CD1c-positive myeloid dendritic cell (primary cell): ENCODE results near the gene CENPL.

Experiments
- DNase-seq: peaks from one replicate; pipeline ENCODE4 v3.0.0-alpha.2; 2016; ENCODE audit errors: extremely low spot score

CENPL gene

DNA sequence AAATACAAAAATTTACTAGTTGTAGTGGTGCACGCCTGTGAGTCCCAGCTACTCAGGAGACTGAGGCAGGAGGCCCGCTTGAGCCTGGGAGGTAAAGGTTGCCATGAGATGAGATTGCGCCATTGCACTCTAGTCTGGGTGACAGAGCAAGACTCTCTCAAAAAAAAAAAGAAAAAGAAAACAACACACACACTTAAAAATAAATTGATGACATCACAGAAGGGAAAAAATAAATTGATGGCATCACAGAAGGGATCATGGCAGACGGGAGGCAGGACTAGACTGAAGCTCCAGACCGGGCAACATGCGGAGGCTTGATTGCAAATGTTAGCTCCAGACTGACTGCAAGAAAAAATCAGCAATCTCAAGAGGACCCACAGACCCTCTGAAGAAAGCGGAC, 66.6 kb downstream of the CENPL start:
- no peak for DNase-seq

DNA sequence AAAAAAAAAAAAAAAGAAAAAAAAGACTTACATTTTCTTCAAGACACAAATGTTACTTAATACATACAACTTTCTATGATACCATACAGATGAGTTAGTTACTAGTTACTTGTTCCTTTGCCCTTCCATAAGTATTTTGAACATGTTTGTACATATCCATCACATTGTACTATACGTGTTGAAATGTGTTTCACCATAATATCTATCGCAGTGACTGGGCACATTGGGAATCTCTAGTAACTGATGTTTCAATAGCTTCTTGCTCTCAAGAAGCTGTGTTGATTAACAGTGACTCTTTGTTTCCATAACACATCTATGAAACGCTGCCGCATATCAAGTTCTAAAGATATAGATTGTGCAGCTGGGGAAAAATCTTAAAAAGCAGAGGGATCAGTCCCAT, 67.0 kb downstream of the CENPL start:
- no peak for DNase-seq

DNA sequence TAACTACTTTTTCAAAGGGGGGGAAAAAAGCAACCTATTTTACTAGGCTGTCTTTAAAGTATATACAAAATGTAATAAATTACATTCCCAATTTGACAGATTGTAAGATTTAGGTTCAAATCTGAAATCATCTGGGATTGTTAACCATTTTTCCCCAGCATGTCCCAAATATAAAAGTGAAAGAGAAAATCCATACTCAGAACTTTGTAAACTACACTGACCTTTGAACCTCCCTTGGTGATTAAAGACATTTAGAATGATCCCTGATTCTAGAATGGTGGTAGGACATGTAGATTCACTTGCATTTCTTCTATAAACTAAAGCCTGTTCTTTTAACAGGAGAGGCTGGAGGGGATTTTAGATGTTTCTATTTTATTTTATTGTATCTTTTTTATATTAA, 70.9 kb downstream of the CENPL start:
- no peak for DNase-seq
